ENCODE measurements around the gene PTH2.
"Not testable (repeated sequence)": the region's sequence is repeated elsewhere in the genome, so short reads cannot be mapped to it uniquely, and the experiment has no call there.

PTH2 gene, protein sequence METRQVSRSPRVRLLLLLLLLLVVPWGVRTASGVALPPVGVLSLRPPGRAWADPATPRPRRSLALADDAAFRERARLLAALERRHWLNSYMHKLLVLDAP

DNA sequence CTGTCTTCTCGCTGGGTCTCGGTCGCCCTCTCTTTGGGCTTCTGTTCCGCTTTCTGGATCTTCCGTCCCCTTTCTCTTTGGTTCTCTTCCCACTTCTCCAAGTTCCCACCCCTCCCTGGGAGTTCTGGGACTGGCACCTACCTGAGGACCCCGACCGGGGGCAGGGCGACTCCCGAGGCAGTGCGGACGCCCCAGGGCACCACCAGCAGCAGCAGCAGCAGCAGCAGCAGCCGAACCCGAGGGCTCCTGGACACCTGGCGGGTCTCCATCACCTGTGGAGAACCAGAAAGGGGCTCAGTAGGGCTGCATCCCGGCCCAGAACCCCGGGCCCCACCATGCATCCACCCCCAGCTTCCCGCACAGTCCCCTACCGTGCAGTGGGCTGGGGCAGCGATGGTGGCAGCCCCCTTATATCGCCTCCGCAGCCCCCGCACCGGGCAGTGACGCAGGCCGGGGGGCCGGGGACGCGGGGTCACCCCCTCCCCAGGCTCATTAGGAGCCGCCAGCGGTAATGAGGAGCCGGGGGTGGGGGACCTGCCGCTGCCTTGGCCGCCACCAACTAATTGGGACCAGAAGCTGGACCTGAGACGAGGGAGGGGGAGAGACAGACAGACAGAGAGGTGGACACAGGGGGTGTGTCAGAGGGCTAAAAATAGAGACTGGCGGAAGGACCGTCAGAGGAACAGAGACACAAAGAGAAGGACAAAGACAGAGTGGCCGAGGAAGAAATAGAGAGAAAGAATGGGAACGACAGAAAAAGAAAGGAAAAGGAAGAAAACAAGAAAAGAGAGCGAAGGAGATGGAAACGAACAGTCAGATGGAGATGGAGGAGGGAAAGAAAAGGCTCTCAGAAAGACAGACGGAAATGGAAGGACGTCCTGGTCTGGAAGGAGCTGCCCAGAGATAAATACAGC lies at the start of gene PTH2:
TSS of gene PTH2 (minus strand) at position 371 of the 914 bp plus-strand sequence. CDS start at position 269, 102 bp downstream.
- DNase-seq (ENCODE audit: low spot score), result no peak

- no peak for DNase-seq (ENCODE audit: low spot score)
These were observed 49.7 kb upstream of the PTH2 start for GRCh38 chr19:49472936-49473335.

GRCh38 chr19:49470615-49470978 lies 47.4 kb upstream of the PTH2 start:
- DNase-seq (ENCODE audit: low spot score), result no peak

DNA sequence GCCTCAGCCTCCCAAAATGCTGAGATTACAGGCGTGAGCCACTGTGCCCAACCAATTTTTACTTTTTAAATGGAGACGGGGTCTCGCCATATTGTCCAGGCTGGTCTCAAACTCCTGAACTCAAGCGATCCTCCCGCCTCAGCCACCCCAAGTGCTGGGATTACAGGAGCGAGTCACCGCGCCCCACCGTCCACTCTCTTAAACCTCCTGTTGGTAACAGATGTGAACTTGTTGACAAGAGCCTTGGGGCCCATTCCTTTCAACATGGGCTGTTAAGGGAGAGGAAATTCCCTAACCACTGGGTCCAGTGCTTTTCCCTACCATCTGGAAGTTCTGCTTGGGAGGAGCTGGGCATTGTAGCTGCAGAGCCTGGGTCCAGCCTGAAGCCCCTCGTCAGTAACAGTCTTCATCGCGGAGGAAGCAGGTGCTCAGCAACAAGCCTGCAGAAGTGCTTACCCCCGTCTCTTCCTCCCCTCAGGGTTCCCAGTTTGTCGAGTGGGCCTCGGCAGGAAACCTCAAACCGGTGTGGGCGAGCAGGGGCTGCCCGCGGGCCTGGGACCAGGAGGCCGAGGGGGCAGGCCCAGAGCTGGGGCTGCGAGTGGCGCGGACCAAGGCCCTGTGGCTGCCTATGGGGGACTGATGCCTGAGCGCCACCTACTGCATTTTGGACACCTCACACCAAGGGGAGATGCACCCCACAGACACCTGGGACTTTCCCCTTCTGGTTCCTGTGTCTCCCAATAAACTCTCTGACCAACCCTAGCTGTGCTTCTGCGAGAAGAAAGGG lies 46.8 kb upstream of the PTH2 start:
- DNase-seq (ENCODE audit: low spot score), result no peak

DNA sequence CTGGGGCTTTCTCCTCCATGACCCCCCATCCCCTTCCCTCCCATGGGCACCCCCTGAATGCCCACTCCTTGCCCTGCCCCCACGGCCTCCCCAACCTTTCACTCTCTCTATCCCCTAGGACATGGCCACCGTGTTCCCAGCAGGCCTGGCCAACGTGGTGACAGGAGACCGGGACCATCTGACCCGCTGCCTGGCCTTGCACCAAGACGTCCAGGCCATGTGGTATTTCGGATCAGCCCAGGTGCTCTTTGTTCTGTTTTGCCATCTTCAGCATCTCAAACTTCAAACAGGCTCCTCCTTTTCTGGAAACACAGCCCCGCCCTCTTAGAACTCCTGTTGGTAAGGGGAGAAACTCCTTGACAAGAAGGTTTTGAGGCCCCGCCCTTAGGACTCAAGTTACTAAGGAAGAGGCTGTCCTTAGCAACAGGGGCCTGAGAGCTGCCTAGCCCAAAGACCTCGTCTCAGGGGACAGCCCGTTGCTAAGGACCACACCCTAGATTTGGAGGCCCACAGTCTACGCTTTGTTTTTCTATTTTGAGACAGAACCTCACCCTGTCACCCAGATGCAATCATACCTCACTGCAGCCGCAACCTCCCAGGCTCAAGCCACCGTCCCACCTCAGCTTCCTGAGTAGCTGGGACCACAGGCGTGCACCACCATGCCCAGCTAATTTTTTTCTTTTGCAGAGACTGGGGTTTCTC lies 45.7 kb upstream of the PTH2 start:
- DNase-seq (ENCODE audit: low spot score), result no peak

GRCh38 chr19:49468199-49468598 lies 45.0 kb upstream of the PTH2 start:
- DNase-seq (ENCODE audit: low spot score), result no peak

DNA sequence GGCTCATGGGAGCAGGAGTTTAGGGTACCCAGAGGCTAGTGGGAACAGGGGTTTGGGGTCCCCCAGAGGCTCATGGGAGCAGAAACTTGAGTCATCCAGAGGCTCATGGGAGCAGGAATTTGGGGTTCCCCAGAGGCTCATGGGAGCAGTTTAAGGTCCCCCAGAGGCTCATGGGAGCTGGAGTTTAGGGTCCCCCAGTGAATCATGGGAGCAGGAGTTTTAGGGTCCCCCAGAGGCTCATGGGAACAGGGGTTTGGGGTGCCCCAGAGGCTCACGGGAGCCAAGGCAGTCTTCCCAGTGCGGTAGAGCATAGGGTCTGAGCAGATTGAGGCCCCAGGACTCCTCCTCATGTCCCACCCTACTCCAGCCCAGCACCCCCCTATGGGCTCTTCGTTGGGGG lies 42.1 kb upstream of the PTH2 start:
- DNase-seq (ENCODE audit: low spot score), result no peak

DNA sequence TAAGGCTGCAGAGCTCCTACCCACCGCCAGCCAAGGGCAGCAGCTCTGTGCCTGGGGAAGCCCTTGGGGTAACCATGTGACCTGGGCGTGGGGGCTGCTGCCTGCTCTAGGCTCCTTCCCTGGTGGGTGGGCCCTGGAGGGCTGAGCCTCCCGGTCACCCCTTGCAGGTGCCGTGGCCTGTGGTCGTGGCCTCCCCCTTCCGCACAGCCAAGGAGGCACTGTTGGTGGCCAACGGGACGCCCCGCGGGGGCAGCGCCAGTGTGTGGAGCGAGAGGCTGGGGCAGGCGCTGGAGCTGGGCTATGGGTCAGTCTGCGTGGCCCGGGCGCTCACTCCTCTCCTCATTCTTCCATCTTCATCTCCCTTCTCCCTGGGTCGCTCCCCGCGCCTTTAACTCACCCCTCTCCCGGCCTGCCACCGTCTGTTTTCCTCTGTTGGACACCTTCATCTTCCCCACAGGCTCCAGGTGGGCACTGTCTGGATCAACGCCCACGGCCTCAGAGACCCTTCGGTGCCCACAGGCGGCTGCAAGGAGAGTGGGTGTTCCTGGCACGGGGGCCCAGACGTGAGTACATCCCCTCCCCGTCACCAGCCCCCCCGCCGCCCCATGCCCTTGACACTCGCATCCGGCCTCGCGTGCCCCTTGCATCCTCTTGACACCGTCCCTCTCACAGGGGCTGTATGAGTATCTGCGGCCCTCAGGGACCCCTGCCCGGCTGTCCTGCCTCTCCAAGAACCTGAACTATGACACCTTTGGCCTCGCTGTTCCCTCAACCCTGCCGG lies 40.9 kb upstream of the PTH2 start:
- DNase-seq (ENCODE audit: low spot score), result no peak

GRCh38 chr19:49462492-49462891 lies 39.3 kb upstream of the PTH2 start:
- DNase-seq (ENCODE audit: low spot score), result no peak

DNA sequence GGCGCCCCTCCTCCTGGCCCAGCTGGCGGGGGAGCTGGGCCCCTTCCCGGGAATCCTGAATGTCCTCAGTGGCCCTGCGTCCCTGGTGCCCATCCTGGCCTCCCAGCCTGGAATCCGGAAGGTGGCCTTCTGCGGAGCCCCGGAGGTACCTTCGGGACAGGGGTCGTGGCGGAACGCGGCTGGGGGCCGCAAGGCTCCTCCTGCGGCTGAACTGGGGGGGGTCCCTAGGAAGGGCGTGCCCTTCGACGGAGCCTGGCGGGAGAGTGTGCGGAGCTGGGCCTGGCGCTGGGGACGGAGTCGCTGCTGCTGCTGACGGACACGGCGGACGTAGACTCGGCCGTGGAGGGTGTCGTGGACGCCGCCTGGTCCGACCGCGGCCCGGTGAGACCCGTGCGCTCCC lies 38.4 kb upstream of the PTH2 start:
- DNase-seq (ENCODE audit: low spot score), result no peak

GRCh38 chr19:49461130-49461529 lies 37.9 kb upstream of the PTH2 start:
- DNase-seq (ENCODE audit: low spot score), result not testable (repeated sequence)

DNA sequence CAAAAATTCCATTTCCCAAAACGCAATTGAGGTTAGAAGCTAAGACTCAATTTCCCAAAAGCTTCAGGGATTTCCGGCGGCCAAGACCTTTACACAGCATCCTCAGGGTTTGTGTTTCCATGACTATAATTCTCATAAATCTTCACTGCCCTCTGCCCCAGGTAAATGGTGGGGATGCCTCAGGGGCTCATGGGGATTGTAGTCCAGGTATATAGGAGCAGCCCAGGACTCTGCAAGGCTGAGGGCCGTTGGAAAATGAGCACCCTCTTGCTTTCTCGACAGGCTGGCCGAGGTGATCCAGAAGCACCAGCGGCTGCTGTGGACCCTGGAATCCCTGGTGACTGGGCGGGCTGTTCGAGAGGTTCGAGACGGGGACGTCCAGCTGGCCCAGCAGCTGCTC lies 36.1 kb upstream of the PTH2 start:
- DNase-seq (ENCODE audit: low spot score), result no peak

DNA sequence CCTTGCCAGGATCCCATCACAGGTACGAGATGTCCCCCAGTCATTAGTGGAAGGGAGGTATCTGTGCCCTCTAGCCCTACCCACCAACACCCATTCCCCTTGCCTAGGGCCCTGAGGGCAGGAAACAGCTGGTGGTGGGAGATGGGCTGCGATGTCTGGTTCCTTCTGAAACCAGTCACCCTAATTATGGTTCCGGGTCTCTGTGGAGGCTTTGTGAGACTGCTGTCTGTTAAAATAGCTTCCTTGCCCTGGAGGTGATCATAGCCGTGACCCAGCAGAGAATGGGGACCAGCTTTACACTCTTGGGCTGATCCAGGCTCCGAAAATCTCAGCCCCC lies 35.3 kb upstream of the PTH2 start:
- no peak for DNase-seq (ENCODE audit: low spot score)

GRCh38 chr19:49456326-49456725 lies 33.1 kb upstream of the PTH2 start:
- DNase-seq (ENCODE audit: low spot score), result no peak

GRCh38 chr19:49455773-49456172 lies 32.5 kb upstream of the PTH2 start:
- DNase-seq (ENCODE audit: low spot score), result no peak

GRCh38 chr19:49453757-49454240 lies 30.6 kb upstream of the PTH2 start:
- DNase-seq (ENCODE audit: low spot score), result no peak

DNA sequence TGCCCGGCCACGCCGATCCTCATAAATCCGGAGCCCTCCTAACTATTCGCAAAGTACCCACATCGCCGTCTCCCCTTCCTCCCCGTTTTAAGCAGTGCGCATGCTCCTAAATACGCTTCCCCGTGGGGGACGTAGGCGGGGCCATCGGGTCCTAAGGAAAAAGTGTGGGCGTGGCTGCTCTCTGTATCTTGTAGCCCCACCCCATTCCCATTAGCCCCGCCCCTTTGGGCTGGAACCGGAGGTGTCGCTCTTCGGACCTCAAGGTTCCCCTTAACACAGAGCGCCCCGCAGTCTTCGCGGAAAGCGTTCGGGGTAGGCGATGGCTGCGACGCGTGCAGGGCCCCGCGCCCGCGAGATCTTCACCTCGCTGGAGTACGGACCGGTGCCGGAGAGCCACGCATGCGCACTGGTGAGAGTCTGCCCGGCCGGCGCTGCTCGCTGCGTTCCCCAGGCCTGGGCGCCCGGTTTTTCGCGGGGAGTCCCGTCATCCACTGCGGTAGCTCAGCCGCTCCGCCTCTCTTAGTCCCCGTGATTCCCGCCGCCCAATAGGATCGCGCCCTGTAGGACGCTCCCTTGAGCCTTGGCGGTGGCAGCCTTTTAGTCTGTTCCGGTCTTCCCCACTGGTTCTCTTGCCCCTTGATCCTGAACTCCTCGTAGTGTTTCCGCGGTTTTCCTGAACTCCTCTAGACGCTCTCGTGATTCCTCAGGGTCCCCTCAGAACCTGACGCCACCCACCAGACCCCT lies 29.9 kb upstream of the PTH2 start, which contains the start of gene ALDH16A1:
TSS of gene ALDH16A1 (plus strand) at position 213 of the 744 bp plus-strand sequence. CDS start at position 320, 107 bp downstream.
- DNase-seq (ENCODE audit: low spot score), result peak; percentile 93

GRCh38 chr19:49451430-49452181 lies 28.4 kb upstream of the PTH2 start, which contains the start of gene PIH1D1:
Gene PIH1D1, minus strand, starts transcription at chr19:49451814. Its CDS starts 240 bp downstream, at chr19:49451574.
- DNase-seq (ENCODE audit: low spot score), result peak; percentile 99

- DNase-seq (ENCODE audit: low spot score), result no peak
These were observed 27.2 kb upstream of the PTH2 start for GRCh38 chr19:49450405-49450804.

GRCh38 chr19:49448432-49448786 lies 25.2 kb upstream of the PTH2 start:
- no peak for DNase-seq (ENCODE audit: low spot score)

All from COLO829 (cell line).